Karpas-422 (cell line): ENCODE measurements around the gene DSCAML1. TPM values are rescaled to one million over a fixed set of nuclear protein-coding genes. Genes with fewer than 3 reads are reported as not detected.

Experiments used
- DNase-seq: peaks from one replicate; pipeline ENCODE4 v3.0.0-alpha.2; 2015
- H2AFZ ChIP-seq: fragments of 200-600 bp; sonication (generic); 2 replicates; pipeline ENCODE4 v1.6.1; 2014; ENCODE audit warnings: antibody characterized with exemption, low read length, mixed read lengths
- H3K27ac ChIP-seq: fragments of 200-600 bp; sonication (generic); 2 replicates; pipeline ENCODE4 v1.5.1; 2014; ENCODE audit warnings: mild to moderate bottlenecking, low read length, moderate library complexity
- H3K27me3 ChIP-seq: fragments of 200-600 bp; sonication (generic); 2 replicates; pipeline ENCODE4 v1.6.1; 2014; ENCODE audit warnings: low read length, mixed read lengths
- H3K36me3 ChIP-seq: fragments of 200-600 bp; sonication (generic); 2 replicates; pipeline ENCODE4 v1.6.1; 2014; ENCODE audit warnings: low read length, mixed read lengths; ENCODE audit not compliant: insufficient read depth
- H3K4me1 ChIP-seq: fragments of 200-600 bp; sonication (generic); 2 replicates; pipeline ENCODE4 v1.6.1; 2014; ENCODE audit warnings: mild to moderate bottlenecking, low read length, mixed read lengths
- H3K4me2 ChIP-seq: fragments of 200-600 bp; sonication (generic); 2 replicates; pipeline ENCODE4 v1.6.1; 2014; ENCODE audit warnings: low read length, low read depth, mild to moderate bottlenecking; ENCODE audit not compliant: poor library complexity, severe bottlenecking
- H3K4me3 ChIP-seq: fragments of 200-600 bp; sonication (generic); 2 replicates; pipeline ENCODE4 v1.5.1; 2014; ENCODE audit warnings: mild to moderate bottlenecking, antibody characterized with exemption, low read length, mixed read lengths
- H3K79me2 ChIP-seq: fragments of 200-600 bp; sonication (generic); 2 replicates; pipeline ENCODE4 v1.6.1; 2014; ENCODE audit warnings: mild to moderate bottlenecking, low read length, mixed read lengths
- H3K9ac ChIP-seq: fragments of 200-600 bp; sonication (generic); 2 replicates; pipeline ENCODE4 v1.6.0; 2014; ENCODE audit warnings: low read length
- H3K9me2 ChIP-seq: fragments of 200-600 bp; sonication (generic), shearing (Covaris generic); replicated peaks from 2 replicates; pipeline ENCODE4 v1.6.0; 2014; ENCODE audit warnings: mild to moderate bottlenecking, low read length, moderate library complexity; ENCODE audit not compliant: insufficient read depth
- H3K9me3 ChIP-seq: fragments of 300-700, 200-600 bp; sonication (generic); 2 replicates; pipeline ENCODE4 v1.6.1; 2014; ENCODE audit warnings: low read length, mixed read lengths
- H4K20me1 ChIP-seq: fragments of 200-600 bp; sonication (generic); 2 replicates; pipeline ENCODE4 v1.6.1; 2014; ENCODE audit warnings: mild to moderate bottlenecking, antibody characterized with exemption, low read length, low read depth; ENCODE audit not compliant: insufficient read depth
- total RNA-seq: library from RNA; depleted of rRNA; stranded (reverse); fragments of >200 nt; shearing (Covaris generic); gene quantifications from 2 replicates; pipeline ENCODE4 v1.2.3, GENCODE V29; 2014; ENCODE audit warnings: low replicate concordance

Gene DSCAML1
- total RNA-seq, 1 experiment from 2014 or later: not detected

GRCh38 chr11:117747892-117748291 lies 49.1 kb downstream of the DSCAML1 start:
- no peaks in the 10 kb centered on the region for H3K79me2 ChIP-seq
- DNase-seq: no peak
- H3K4me3 ChIP-seq: no peak overlapping the region
- no peak overlapping the region for H3K9ac ChIP-seq
- no peak overlapping the region for H3K4me2 ChIP-seq
- H3K36me3 ChIP-seq: no peaks in the 10 kb centered on the region
- H3K9me2 ChIP-seq: no peaks in the 10 kb centered on the region
- no peaks in the 10 kb centered on the region for H3K9me3 ChIP-seq
- no peaks in the 10 kb centered on the region for H3K4me1 ChIP-seq
- no peaks in the 10 kb centered on the region for H4K20me1 ChIP-seq
- H3K27me3 ChIP-seq: no peaks in the 10 kb centered on the region
- no peak overlapping the region for H3K27ac ChIP-seq
- H2AFZ ChIP-seq: no peak overlapping the region

- Histone ChIP-seq H3K4me2 (no peak overlapping the region), H3K4me1 (no peaks in the 10 kb centered on the region), H3K36me3 (no peaks in the 10 kb centered on the region), H3K9me2 (no peaks in the 10 kb centered on the region), H3K27me3 (no peaks in the 10 kb centered on the region), H3K79me2 (no peaks in the 10 kb centered on the region), H3K9me3 (no peaks in the 10 kb centered on the region), H3K9ac (no peak overlapping the region), H4K20me1 (no peaks in the 10 kb centered on the region), H3K4me3 (no peak overlapping the region), H3K27ac (no peak overlapping the region), H2AFZ (no peak overlapping the region)
- DNase-seq: no peak
Observed at GRCh38 chr11:117745346-117745745, 51.7 kb downstream of the DSCAML1 start.

GRCh38 chr11:117744471-117745150 lies 52.4 kb downstream of the DSCAML1 start:
- H2AFZ ChIP-seq: no peak overlapping the region
- no peaks in the 10 kb centered on the region for H3K9me3 ChIP-seq
- no peaks in the 10 kb centered on the region for H3K79me2 ChIP-seq
- H3K27ac ChIP-seq: no peak overlapping the region
- no peak overlapping the region for H3K4me3 ChIP-seq
- no peaks in the 10 kb centered on the region for H4K20me1 ChIP-seq
- H3K9ac ChIP-seq: no peak overlapping the region
- no peaks in the 10 kb centered on the region for H3K4me1 ChIP-seq
- H3K27me3 ChIP-seq: no peaks in the 10 kb centered on the region
- H3K4me2 ChIP-seq: no peak overlapping the region
- no peaks in the 10 kb centered on the region for H3K9me2 ChIP-seq
- no peaks in the 10 kb centered on the region for H3K36me3 ChIP-seq
- DNase-seq: no peak

GRCh38 chr11:117743121-117743815 lies 53.7 kb downstream of the DSCAML1 start:
- no peaks in the 10 kb centered on the region for H3K9me3 ChIP-seq
- no peak overlapping the region for H3K4me2 ChIP-seq
- no peak overlapping the region for H3K9ac ChIP-seq
- H4K20me1 ChIP-seq: no peaks in the 10 kb centered on the region
- H3K9me2 ChIP-seq: no peaks in the 10 kb centered on the region
- no peaks in the 10 kb centered on the region for H3K4me1 ChIP-seq
- H3K27ac ChIP-seq: no peak overlapping the region
- no peaks in the 10 kb centered on the region for H3K79me2 ChIP-seq
- H3K4me3 ChIP-seq: no peak overlapping the region
- H3K36me3 ChIP-seq: no peaks in the 10 kb centered on the region
- no peak for DNase-seq
- no peaks in the 10 kb centered on the region for H3K27me3 ChIP-seq
- no peak overlapping the region for H2AFZ ChIP-seq

- Histone ChIP-seq H3K4me1 (no peaks in the 10 kb centered on the region), H3K36me3 (no peaks in the 10 kb centered on the region), H3K9ac (no peak overlapping the region), H3K9me2 (no peaks in the 10 kb centered on the region), H3K9me3 (no peaks in the 10 kb centered on the region), H2AFZ (no peak overlapping the region), H3K79me2 (no peaks in the 10 kb centered on the region), H3K27ac (no peak overlapping the region), H3K4me2 (no peak overlapping the region), H4K20me1 (no peaks in the 10 kb centered on the region), H3K4me3 (no peak overlapping the region), H3K27me3 (no peaks in the 10 kb centered on the region)
- no peak for DNase-seq
Observed at GRCh38 chr11:117738246-117738957, 58.6 kb downstream of the DSCAML1 start.

GRCh38 chr11:117735350-117735977 lies 61.6 kb downstream of the DSCAML1 start:
- Histone ChIP-seq H3K9ac (no peak overlapping the region), H3K27ac (no peak overlapping the region), H3K9me3 (no peaks in the 10 kb centered on the region), H3K9me2 (no peaks in the 10 kb centered on the region), H3K27me3 (no peaks in the 10 kb centered on the region), H3K79me2 (no peaks in the 10 kb centered on the region), H3K4me2 (no peak overlapping the region), H2AFZ (no peak overlapping the region), H3K36me3 (no peaks in the 10 kb centered on the region), H3K4me1 (no peaks in the 10 kb centered on the region), H4K20me1 (no peaks in the 10 kb centered on the region), H3K4me3 (no peak overlapping the region)
- no peak for DNase-seq

- no peaks in the 10 kb centered on the region for H3K79me2 ChIP-seq
- no peak overlapping the region for H3K27ac ChIP-seq
- no peak overlapping the region for H3K4me3 ChIP-seq
Observed at GRCh38 chr11:117734601-117735024, 62.4 kb downstream of the DSCAML1 start.

GRCh38 chr11:117733316-117733715 lies 63.7 kb downstream of the DSCAML1 start:
- H3K4me1 ChIP-seq: no peaks in the 10 kb centered on the region
- H3K27ac ChIP-seq: no peak overlapping the region
- DNase-seq: no peak
- H3K9me2 ChIP-seq: no peaks in the 10 kb centered on the region
- H4K20me1 ChIP-seq: no peaks in the 10 kb centered on the region
- no peaks in the 10 kb centered on the region for H3K36me3 ChIP-seq
- H3K4me3 ChIP-seq: no peak overlapping the region
- no peaks in the 10 kb centered on the region for H3K79me2 ChIP-seq
- no peak overlapping the region for H3K9ac ChIP-seq
- no peak overlapping the region for H3K4me2 ChIP-seq
- H3K27me3 ChIP-seq: no peaks in the 10 kb centered on the region
- H2AFZ ChIP-seq: no peak overlapping the region
- no peaks in the 10 kb centered on the region for H3K9me3 ChIP-seq

More at GRCh38 chr11:117734601-117735024, 62.4 kb downstream of the DSCAML1 start:
- H3K4me2 ChIP-seq: no peak overlapping the region
- no peaks in the 10 kb centered on the region for H3K36me3 ChIP-seq
- DNase-seq: no peak
- no peaks in the 10 kb centered on the region for H3K9me3 ChIP-seq
- no peaks in the 10 kb centered on the region for H3K9me2 ChIP-seq
- H3K27me3 ChIP-seq: no peaks in the 10 kb centered on the region
- H3K4me1 ChIP-seq: no peaks in the 10 kb centered on the region
- no peak overlapping the region for H2AFZ ChIP-seq
- H3K9ac ChIP-seq: no peak overlapping the region
- H4K20me1 ChIP-seq: no peaks in the 10 kb centered on the region
